ENCODE results near the gene HEMGN. TPM values are rescaled to one million over a fixed set of nuclear protein-coding genes. Genes with fewer than 3 reads are reported as not detected.

HEMGN gene
- total and polyA plus RNA-seq, 2 of the 4 experiments (the other 2 are of a cell fraction) = not detected

DNA sequence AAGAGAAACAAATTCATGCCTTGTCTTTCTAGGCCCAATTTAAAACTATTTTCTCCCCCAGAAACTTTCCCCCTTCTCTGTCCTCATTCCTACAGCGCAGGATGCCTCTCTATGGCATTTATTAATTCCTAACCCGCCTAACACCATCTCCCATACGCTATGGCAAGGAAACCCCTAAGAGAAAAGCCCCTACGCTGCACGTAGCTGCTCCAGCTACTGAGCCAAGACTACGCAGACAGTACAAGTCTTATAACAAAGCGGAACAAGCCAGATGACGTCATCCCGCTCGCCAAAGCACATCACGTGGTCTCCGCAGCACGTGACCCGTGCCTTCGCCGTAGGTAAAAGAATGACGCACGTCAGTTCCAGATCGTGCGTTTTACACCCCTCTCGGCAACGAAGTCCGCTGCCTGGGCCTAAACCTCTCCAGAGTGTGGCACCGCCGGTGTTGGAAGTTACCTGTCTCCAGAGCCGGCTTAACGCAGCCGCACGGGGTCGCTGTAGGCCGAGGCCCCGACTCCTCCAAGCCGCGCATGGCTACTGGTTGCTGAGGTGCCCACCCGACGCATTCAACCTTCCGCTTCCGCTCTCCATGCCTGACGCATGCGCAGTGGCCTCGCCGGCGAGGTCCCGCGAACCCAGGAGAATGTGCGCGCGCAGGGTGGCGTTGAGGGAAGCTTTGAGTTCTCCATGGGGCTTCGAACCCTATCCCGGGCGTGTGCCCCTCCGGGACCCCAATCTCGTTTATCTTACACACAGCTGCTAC lies 15.8 kb downstream of the HEMGN start, which contains the start of gene TRMO (continued):
- TF ChIP-seq, protein P1, sequence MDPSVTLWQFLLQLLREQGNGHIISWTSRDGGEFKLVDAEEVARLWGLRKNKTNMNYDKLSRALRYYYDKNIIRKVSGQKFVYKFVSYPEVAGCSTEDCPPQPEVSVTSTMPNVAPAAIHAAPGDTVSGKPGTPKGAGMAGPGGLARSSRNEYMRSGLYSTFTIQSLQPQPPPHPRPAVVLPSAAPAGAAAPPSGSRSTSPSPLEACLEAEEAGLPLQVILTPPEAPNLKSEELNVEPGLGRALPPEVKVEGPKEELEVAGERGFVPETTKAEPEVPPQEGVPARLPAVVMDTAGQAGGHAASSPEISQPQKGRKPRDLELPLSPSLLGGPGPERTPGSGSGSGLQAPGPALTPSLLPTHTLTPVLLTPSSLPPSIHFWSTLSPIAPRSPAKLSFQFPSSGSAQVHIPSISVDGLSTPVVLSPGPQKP (IDR thresholded peaks at IDR 0.05; ENCODE audit: borderline replicate concordance, low read depth, low read length) = no peak
- TF ChIP-seq POLR2A (IDR thresholded peaks at IDR 0.05; ENCODE audit: low read depth, low read length) (peak; percentile 98), MAFK (IDR thresholded peaks at IDR 0.05; ENCODE audit: low read depth, low read length) (no peak), FOS (IDR thresholded peaks at IDR 0.05; ENCODE audit: low read depth, low read length) (peak; percentile 94)

DNA sequence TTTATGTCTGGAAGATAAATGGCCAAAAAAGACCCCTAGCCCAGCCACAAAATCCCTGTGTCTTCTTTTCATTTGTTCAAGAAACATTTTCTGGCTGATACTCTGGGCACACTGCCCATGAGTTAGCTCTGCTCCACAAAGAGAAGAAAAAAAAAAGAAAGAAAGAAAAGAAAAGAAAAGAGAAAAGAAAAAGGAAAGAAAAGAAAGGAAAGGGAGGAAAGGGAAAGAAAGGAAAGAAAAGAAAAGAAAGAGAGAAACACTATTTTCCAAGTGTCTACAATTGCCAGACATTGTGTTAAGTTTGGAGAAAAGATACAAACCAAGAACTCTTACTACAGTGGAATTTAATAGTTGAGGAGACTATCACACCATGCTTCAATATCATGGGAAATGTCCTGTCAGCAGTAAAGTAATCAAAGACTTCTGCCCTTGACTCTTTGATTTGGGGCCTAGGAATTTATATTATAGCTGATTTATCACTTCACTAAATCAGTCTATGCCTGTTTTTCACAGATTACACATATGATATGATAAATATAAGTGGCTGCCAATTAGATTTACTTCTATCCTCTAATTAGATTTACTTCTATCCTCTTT lies 18.7 kb downstream of the HEMGN start:
- H3K9me1 ChIP-seq (ENCODE audit: insufficient read depth, low read length) = no peaks in the 10 kb centered on the region
- in situ Hi-C loops (cut with MboI; ENCODE audit: low sequenced_read_pairs) (no loop called here), intact Hi-C loops (cut with micrococcal nuclease) (no loop called here), dilution Hi-C loops (cut with HindIII; ENCODE audit: low sequenced_read_pairs, unreplicated experiment) (no loop called here)
- no TSS peak for BruUV-seq (replicated peaks)
- CTCF ChIA-PET = no interaction called here
- H3K27ac ChIP-seq (ENCODE audit: insufficient read depth, low read length) = no peak overlapping the region
- H2BK15ac ChIP-seq (ENCODE audit: low read depth, low read length) = no peak overlapping the region
- H2AK5ac ChIP-seq (ENCODE audit: low read depth, low read length) = no peak overlapping the region
- H3K4me1 ChIP-seq (ENCODE audit: control insufficient read depth, insufficient read depth, low read length) = peaks cover 2% of the 10 kb centered on the region; the same call in 1 of the 2 replicates
- H3K9me3 ChIP-seq (ENCODE audit: control insufficient read depth, insufficient read depth, low read length) = no peaks in the 10 kb centered on the region
- no peak overlapping the region for H3K56ac ChIP-seq (ENCODE audit: extremely low read depth, insufficient read depth, low read length)
- H3K14ac ChIP-seq (replicated peaks; ENCODE audit: low read depth, low read length) = no peak overlapping the region
- no peak overlapping the region for H2BK5ac ChIP-seq (ENCODE audit: low read depth, low read length, poor library complexity, severe bottlenecking)
- no peak overlapping the region for H2BK20ac ChIP-seq (ENCODE audit: low read depth, low read length)
- H3K4me2 ChIP-seq (ENCODE audit: low read depth, low read length) = no peak overlapping the region
- TF ChIP-seq MAFK (IDR thresholded peaks at IDR 0.05; ENCODE audit: low read depth, low read length) (peak; percentile 80), NFE2L2 (IDR thresholded peaks at IDR 0.05; ENCODE audit: low read depth, low read length) (no peak), CEBPB (IDR thresholded peaks at IDR 0.05; ENCODE audit: low read depth, low read length) (no peak), RAD21 (IDR thresholded peaks at IDR 0.05; ENCODE audit: low read length) (no peak), FOS (IDR thresholded peaks at IDR 0.05; ENCODE audit: low read depth, low read length) (no peak)
- H4K20me1 ChIP-seq (ENCODE audit: insufficient read depth, low read length) = no peaks in the 10 kb centered on the region
- DNase-seq (no peak), ATAC-seq (ENCODE audit: low read depth) (no peak)
- H2BK120ac ChIP-seq (ENCODE audit: low read depth, low read length) = no peak overlapping the region
- H4K8ac ChIP-seq (ENCODE audit: low read depth in 2 of 2, low read length in 2 of 2) = no peak overlapping the region
- no peaks in the 10 kb centered on the region for H3K27me3 ChIP-seq (ENCODE audit: control insufficient read depth, insufficient read depth, low read length)
- POLR2A ChIA-PET (ENCODE audit: unreplicated experiment) = interaction anchor here (0.6 kb wide), 1 partner anchor 19 kb away, joined by 6 read pairs; the partner anchor contains the start of gene HEMGN
- H4K91ac ChIP-seq (ENCODE audit: insufficient read depth, low read depth, low read length) = no peak overlapping the region
- peaks cover 3% of the 10 kb centered on the region; the same call in 1 of the 2 replicates for H3K36me3 ChIP-seq (ENCODE audit: control insufficient read depth, insufficient read depth, low read length)
- peaks cover 0 to 19% of the 10 kb centered on the region in 2 experiments; a peak in 3 of 4 replicates for H3K79me1 ChIP-seq (ENCODE audit: low read depth in 1 of 2, low read length in 2 of 2)
- H3K9ac ChIP-seq (ENCODE audit: low read depth, low read length) = no peak overlapping the region
- no peak overlapping the region for H3K4me3 ChIP-seq (ENCODE audit: insufficient read depth, low read depth, low read length)
- H3K23ac ChIP-seq (ENCODE audit: low read depth, low read length) = no peak overlapping the region
- H3K4ac ChIP-seq (ENCODE audit: low read depth, low read length) = no peak overlapping the region
- H4K5ac ChIP-seq (ENCODE audit: low read depth, low read length) = no peak overlapping the region
- no peak overlapping the region for H2AFZ ChIP-seq (replicated peaks; ENCODE audit: low read length, poor library complexity)
- no peak overlapping the region for H2AK9ac ChIP-seq (replicated peaks; ENCODE audit: low read depth, low read length, poor library complexity)
- H3K18ac ChIP-seq (ENCODE audit: low read depth, low read length) = no peak overlapping the region
